Small intestine (tissue), 7 donors: ENCODE data around the gene UBE2V1. TPM values are rescaled to one million over a fixed set of nuclear protein-coding genes. Genes with fewer than 3 reads are reported as not detected.

Source experiments
- DNase-seq, 2 donors: peaks; one replicate each; pipeline versions ENCODE4 v3.0.0 to v3.0.0-alpha.2; 2013
- FAIRE-seq: peaks from 2 replicates; lab custom pipeline; 2012; peaks lifted over from hg19 to GRCh38; lab: Jason Lieb, UNC
- H3K27ac ChIP-seq, 3 donors: one replicate each; pipeline ENCODE4 v1.5.1; 2013; ENCODE audit warnings: low read length in 2 of 3, mild to moderate bottlenecking in 2 of 3, control low read depth in 1 of 3, inconsistent platforms in 1 of 3, low read depth in 1 of 3, moderate library complexity in 1 of 3
- H3K27me3 ChIP-seq, 3 donors: one replicate each; pipeline ENCODE4 v1.6.1; 2013; ENCODE audit warnings: low read length in 3 of 3, inconsistent platforms in 1 of 3; ENCODE audit not compliant: control insufficient read depth in 3 of 3, insufficient read depth in 3 of 3
- H3K36me3 ChIP-seq, 3 donors: one replicate each; pipeline ENCODE4 v1.6.1; 2013; ENCODE audit warnings: low read length in 3 of 3, inconsistent platforms in 1 of 3, low read depth in 1 of 3, mild to moderate bottlenecking in 1 of 3, moderate library complexity in 1 of 3; ENCODE audit not compliant: control insufficient read depth in 3 of 3, insufficient read depth in 2 of 3
- H3K4me1 ChIP-seq, 3 donors: one replicate each; pipeline ENCODE4 v1.6.1; 2013; ENCODE audit warnings: low read length in 2 of 3, inconsistent platforms in 1 of 3, low read depth in 1 of 3, mild to moderate bottlenecking in 1 of 3, moderate library complexity in 1 of 3; ENCODE audit not compliant: control insufficient read depth in 3 of 3, insufficient read depth in 2 of 3
- H3K4me3 ChIP-seq, 3 donors: one replicate each; pipeline ENCODE4 v1.5.1; 2013; ENCODE audit warnings: low read length in 3 of 3, control low read depth in 1 of 3, inconsistent platforms in 1 of 3, low read depth in 1 of 3, mild to moderate bottlenecking in 1 of 3, moderate library complexity in 1 of 3
- H3K9me3 ChIP-seq, 2 donors: one replicate each; pipeline ENCODE4 v1.6.1; 2013; ENCODE audit warnings: low read depth in 1 of 2, low read length in 1 of 2; ENCODE audit not compliant: control insufficient read depth in 2 of 2, insufficient read depth in 1 of 2
- WGBS, 3 donors: extraction: QIAGEN DNeasy Blood & Tissue Kit; methylation state at CpG; one replicate each; pipeline ENCODE4 v1.1.7; 2013; 5-methylcytosine and 5-hydroxymethylcytosine counted together
- polyA plus RNA-seq, 4 donors: library from polyadenylated mRNA; stranded (reverse) in 3 of 4; unstranded in 1 of 4; fragments of 200-250 nt in 3 of 4; fragments of 120-200 nt in 1 of 4; gene quantifications; one replicate each; pipeline versions ENCODE4 v1.2.1 to v1.2.3, GENCODE V29; 2013
- donor health status: healthy with polysubstance abuse.
- donor health status: control.
- donor health status: control.
- donor health status: Bipolar disorder and iron deficiency.
- donor health status: healthy.

The UBE2V1 gene
- polyA plus RNA-seq, 4 donors, result 72.7 to 123 (median 80.4) TPM

GRCh38 chr20:50101887-50102286, 11.1 kb downstream of the UBE2V1 start:
- H3K4me1 ChIP-seq, result peaks cover 12 to 38% (median 15%) of the 10 kb centered on the region in 3 donors
- 9 to 45% (median 30%) methylated on average over 4 of the region's 4 CpGs for WGBS, 3 donors
- peak; percentile 64 to 69 for DNase-seq

GRCh38 chr20:50101281-50101680, 11.7 kb downstream of the UBE2V1 start:
- FAIRE-seq (no peak), DNase-seq (no peak)
- Histone ChIP-seq H3K36me3 (peaks cover 0 to 8% (median under 1%) of the 10 kb centered on the region in 3 donors), H3K27ac (peak overlapping the region in 1 of 3 donors; percentile 65), H3K4me3 (no peak overlapping the region), H3K9me3 (no peaks in the 10 kb centered on the region), H3K27me3 (no peaks in the 10 kb centered on the region), H3K4me1 (peaks cover 12 to 38% (median 15%) of the 10 kb centered on the region in 3 donors)
- 22 to 58% (median 49%) methylated on average over 2 of the region's 2 CpGs for WGBS, 3 donors

More at GRCh38 chr20:50101887-50102286, 11.1 kb downstream of the UBE2V1 start:
- Histone ChIP-seq H3K27me3 (no peaks in the 10 kb centered on the region), H3K9me3 (no peaks in the 10 kb centered on the region), H3K36me3 (peaks cover 0 to 8% (median 0%) of the 10 kb centered on the region in 3 donors), H3K4me3 (no peak overlapping the region), H3K27ac (peak overlapping the region; percentile 32 to 65 (median 56))
- FAIRE-seq, result no peak

GRCh38 chr20:50100552-50100951, 12.4 kb downstream of the UBE2V1 start:
- H3K9me3 ChIP-seq, result no peaks in the 10 kb centered on the region
- no peak overlapping the region for H3K27ac ChIP-seq
- DNase-seq, result no peak
- peaks cover 12 to 38% (median 15%) of the 10 kb centered on the region in 3 donors for H3K4me1 ChIP-seq
- no peak for FAIRE-seq
- no peaks in the 10 kb centered on the region for H3K27me3 ChIP-seq
- H3K4me3 ChIP-seq, result no peak overlapping the region
- peaks cover 2 to 14% (median 3%) of the 10 kb centered on the region in 3 donors for H3K36me3 ChIP-seq

- Histone ChIP-seq H3K4me3 (no peak overlapping the region), H3K27ac (peak overlapping the region in 2 of 3 donors; percentile 34 to 57), H3K4me1 (peaks cover 12 to 38% (median 15%) of the 10 kb centered on the region in 3 donors), H3K9me3 (no peaks in the 10 kb centered on the region), H3K27me3 (no peaks in the 10 kb centered on the region), H3K36me3 (peaks cover 8 to 17% (median 10%) of the 10 kb centered on the region in 3 donors)
- FAIRE-seq (no peak), DNase-seq (no peak)
- WGBS, 3 donors, result 35 to 62% (median 53%) methylated on average over 5 of the region's 5 CpGs
Observed at GRCh38 chr20:50099565-50099991, 13.4 kb downstream of the UBE2V1 start.

- 17 to 43% (median 41%) methylated on average over 1 of the region's 1 CpG for WGBS, 3 donors
- no peak for FAIRE-seq
Observed at GRCh38 chr20:50099113-50099512, 13.8 kb downstream of the UBE2V1 start.

GRCh38 chr20:50098259-50098658, 14.7 kb downstream of the UBE2V1 start:
- no peak for DNase-seq
- WGBS, 3 donors, result 9 to 54% (median 23%) methylated on average over 2 of the region's 2 CpGs
- H3K27ac ChIP-seq, result no peak overlapping the region

More at GRCh38 chr20:50099113-50099512, 13.8 kb downstream of the UBE2V1 start:
- H3K9me3 ChIP-seq, result no peaks in the 10 kb centered on the region
- no peaks in the 10 kb centered on the region for H3K27me3 ChIP-seq
- peak in 1 of 2 donors; percentile 48 for DNase-seq
- peak overlapping the region in 1 of 3 donors; percentile 34 for H3K27ac ChIP-seq
- H3K4me1 ChIP-seq, result peaks cover 12 to 38% (median 15%) of the 10 kb centered on the region in 3 donors
- no peak overlapping the region for H3K4me3 ChIP-seq
- H3K36me3 ChIP-seq, result peaks cover 9 to 17% (median 11%) of the 10 kb centered on the region in 3 donors

GRCh38 chr20:50097843-50098242, 15.1 kb downstream of the UBE2V1 start:
- Histone ChIP-seq H3K9me3 (no peaks in the 10 kb centered on the region), H3K4me1 (peaks cover 12 to 35% (median 15%) of the 10 kb centered on the region in 3 donors), H3K27ac (no peak overlapping the region), H3K4me3 (no peak overlapping the region), H3K27me3 (no peaks in the 10 kb centered on the region), H3K36me3 (peaks cover 9 to 17% (median 15%) of the 10 kb centered on the region in 3 donors)
- FAIRE-seq (no peak), DNase-seq (no peak)
- WGBS, 3 donors, result 54 to 62% (median 62%) methylated on average over 4 of the region's 4 CpGs

More at GRCh38 chr20:50098259-50098658, 14.7 kb downstream of the UBE2V1 start:
- no peak for FAIRE-seq
- H3K4me3 ChIP-seq, result no peak overlapping the region
- H3K36me3 ChIP-seq, result peaks cover 9 to 17% (median 14%) of the 10 kb centered on the region in 3 donors
- peaks cover 12 to 35% (median 15%) of the 10 kb centered on the region in 3 donors for H3K4me1 ChIP-seq
- H3K27me3 ChIP-seq, result no peaks in the 10 kb centered on the region
- H3K9me3 ChIP-seq, result no peaks in the 10 kb centered on the region

- DNase-seq (no peak), FAIRE-seq (no peak)
- Histone ChIP-seq H3K4me3 (no peak overlapping the region), H3K27ac (no peak overlapping the region), H3K9me3 (no peaks in the 10 kb centered on the region), H3K36me3 (peaks cover 9 to 26% (median 15%) of the 10 kb centered on the region in 3 donors), H3K4me1 (peaks cover 7 to 23% (median 8%) of the 10 kb centered on the region in 3 donors), H3K27me3 (no peaks in the 10 kb centered on the region)
- WGBS, 3 donors, result 85 to 89% (median 89%) methylated on average over 3 of the region's 3 CpGs
Observed at GRCh38 chr20:50096237-50096636, 16.7 kb downstream of the UBE2V1 start.
